ENCODE measurements around the gene OMP. TPM values are rescaled to one million over a fixed set of nuclear protein-coding genes. Genes with fewer than 3 reads are reported as not detected.

Gene OMP
- total and polyA plus RNA-seq, 2 donors from 2014 or later: 1.8 TPM; not detected in 1

- no peak overlapping the region for H3K9ac ChIP-seq (ENCODE audit: low read length in 3 of 3)
- DNase-seq: peak in 1 of 5 donors; percentile 46
- H3K4me1 ChIP-seq (ENCODE audit: control insufficient read depth in 2 of 3, insufficient read depth in 2 of 3, low read depth in 1 of 3, low read length in 3 of 3): peaks cover 0 to 30% (median 22%) of the 10 kb centered on the region in 3 donors
- H3K4me3 ChIP-seq (ENCODE audit: low read length in 3 of 3): no peak overlapping the region
- intact Hi-C loops (cut with DNase I): no loop called here
- H3K36me3 ChIP-seq (ENCODE audit: control insufficient read depth in 2 of 3, insufficient read depth in 3 of 3, low read length in 3 of 3): no peaks in the 10 kb centered on the region
- no peak overlapping the region for H3K27ac ChIP-seq (ENCODE audit: low read depth in 2 of 2, low read length in 2 of 2)
- H3K9me3 ChIP-seq (ENCODE audit: control insufficient read depth in 2 of 3, insufficient read depth in 1 of 3, low read length in 3 of 3): no peaks in the 10 kb centered on the region
- no peaks in the 10 kb centered on the region for H3K27me3 ChIP-seq (ENCODE audit: control insufficient read depth, insufficient read depth, low read length)
- FAIRE-seq: no peak
- no peak for TF ChIP-seq CTCF (IDR thresholded peaks at IDR 0.05; ENCODE audit: borderline replicate concordance, extremely low read depth, insufficient read depth)
Measured at GRCh38 chr11:77083566-77084245, 18.9 kb upstream of the OMP start.

- Histone ChIP-seq H3K27ac (ENCODE audit: low read depth in 2 of 2, low read length in 2 of 2) (no peak overlapping the region), H3K36me3 (ENCODE audit: control insufficient read depth in 2 of 3, insufficient read depth in 3 of 3, low read length in 3 of 3) (no peaks in the 10 kb centered on the region), H3K4me3 (ENCODE audit: low read length in 3 of 3) (no peak overlapping the region), H3K4me1 (ENCODE audit: control insufficient read depth in 2 of 3, insufficient read depth in 2 of 3, low read depth in 1 of 3, low read length in 3 of 3) (peaks cover 0 to 30% (median 22%) of the 10 kb centered on the region in 3 donors), H3K9me3 (ENCODE audit: control insufficient read depth in 2 of 3, insufficient read depth in 1 of 3, low read length in 3 of 3) (no peaks in the 10 kb centered on the region), H3K27me3 (ENCODE audit: control insufficient read depth, insufficient read depth, low read length) (no peaks in the 10 kb centered on the region), H3K9ac (ENCODE audit: low read length in 3 of 3) (no peak overlapping the region)
- FAIRE-seq: no peak
- no peak for TF ChIP-seq CTCF (IDR thresholded peaks at IDR 0.05; ENCODE audit: borderline replicate concordance, extremely low read depth, insufficient read depth)
- peak in 2 of 5 donors; percentile 27 to 68 for DNase-seq
- intact Hi-C loops (cut with DNase I): loop anchor here (5.0 kb wide), 1 partner anchor 32 kb away; no protein-coding TSS in a partner anchor
Measured at GRCh38 chr11:77084581-77085191, 18.0 kb upstream of the OMP start.

DNA sequence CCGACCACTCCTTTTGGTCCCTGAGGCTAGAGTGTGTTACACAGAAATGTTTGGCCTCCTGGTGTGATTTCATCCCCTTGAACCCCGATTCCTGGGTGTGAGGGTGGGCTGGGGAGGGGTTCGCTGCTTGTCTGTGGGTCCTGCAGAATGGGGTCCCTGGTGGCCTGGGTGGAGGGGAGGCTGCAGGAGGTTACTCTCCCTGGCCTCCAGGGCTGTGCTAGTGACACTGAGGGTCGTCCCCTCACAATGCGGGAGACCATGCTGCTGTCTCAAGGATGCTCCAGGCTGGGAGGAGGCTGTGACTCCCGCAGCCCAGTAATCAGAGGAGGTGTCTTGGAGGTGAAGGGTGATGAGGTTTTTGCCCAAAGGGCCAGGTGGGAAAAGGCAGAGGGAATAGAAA lies 17.0 kb upstream of the OMP start:
- no peaks in the 10 kb centered on the region for H3K9me3 ChIP-seq (ENCODE audit: control insufficient read depth in 2 of 3, insufficient read depth in 1 of 3, low read length in 3 of 3)
- H3K4me1 ChIP-seq (ENCODE audit: control insufficient read depth in 2 of 3, insufficient read depth in 2 of 3, low read depth in 1 of 3, low read length in 3 of 3): peaks cover 0 to 30% (median 24%) of the 10 kb centered on the region in 3 donors
- H3K9ac ChIP-seq (ENCODE audit: low read length in 3 of 3): no peak overlapping the region
- H3K36me3 ChIP-seq (ENCODE audit: control insufficient read depth in 2 of 3, insufficient read depth in 3 of 3, low read length in 3 of 3): no peaks in the 10 kb centered on the region
- no peaks in the 10 kb centered on the region for H3K27me3 ChIP-seq (ENCODE audit: control insufficient read depth, insufficient read depth, low read length)
- no peak for TF ChIP-seq CTCF (IDR thresholded peaks at IDR 0.05; ENCODE audit: borderline replicate concordance, extremely low read depth, insufficient read depth)
- FAIRE-seq (no peak), DNase-seq (peak in 1 of 5 donors; percentile 32)
- no peak overlapping the region for H3K4me3 ChIP-seq (ENCODE audit: low read length in 3 of 3)
- intact Hi-C loops (cut with DNase I): loop anchor here (5.0 kb wide), 1 partner anchor 33 kb away; no protein-coding TSS in a partner anchor
- H3K27ac ChIP-seq (ENCODE audit: low read depth in 2 of 2, low read length in 2 of 2): no peak overlapping the region
